ENCODE measurements around the gene PTPRJ.
"Not testable (repeated sequence)": the region's sequence is repeated elsewhere in the genome, so short reads cannot be mapped to it uniquely, and the experiment has no call there.

PTPRJ gene

DNA sequence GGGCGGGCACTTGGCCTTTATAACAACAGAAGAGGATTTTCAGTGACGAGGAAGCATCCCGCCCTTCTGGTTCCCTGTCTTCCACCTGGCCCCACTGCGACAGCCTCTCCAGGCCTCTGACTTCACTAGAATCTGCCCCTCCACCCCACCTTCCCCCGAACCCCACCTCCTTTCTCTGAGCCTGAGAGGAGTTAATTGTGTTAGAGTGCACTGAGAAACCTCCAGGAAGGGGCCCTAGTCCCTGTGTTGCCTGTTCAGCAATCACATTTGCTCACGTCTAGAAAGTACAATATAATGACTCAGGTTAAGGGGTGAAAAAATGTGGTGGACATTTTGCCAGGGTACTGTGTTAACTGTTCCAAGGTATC, 38.8 kb downstream of the PTPRJ start:
- no peak for DNase-seq

DNA sequence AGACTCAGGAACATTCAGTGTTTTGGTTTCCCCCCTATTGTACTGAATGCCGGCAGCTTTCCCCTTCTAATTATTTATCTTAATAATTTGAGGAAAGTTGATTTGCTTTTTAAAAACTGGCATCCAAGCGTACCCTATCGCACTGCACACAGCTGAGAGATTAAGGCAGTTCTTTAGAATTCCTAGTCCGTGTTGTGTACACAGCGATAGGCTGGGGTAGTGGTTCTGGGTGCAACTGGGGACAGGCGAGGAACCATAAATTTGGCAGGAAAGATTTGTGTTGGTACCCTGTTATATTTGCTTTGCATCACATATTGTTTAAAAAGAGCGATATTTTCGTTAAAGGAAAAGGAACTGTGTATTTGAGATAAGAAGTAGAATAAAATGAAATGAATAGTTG, 39.2 kb downstream of the PTPRJ start:
- no peak for DNase-seq

DNA sequence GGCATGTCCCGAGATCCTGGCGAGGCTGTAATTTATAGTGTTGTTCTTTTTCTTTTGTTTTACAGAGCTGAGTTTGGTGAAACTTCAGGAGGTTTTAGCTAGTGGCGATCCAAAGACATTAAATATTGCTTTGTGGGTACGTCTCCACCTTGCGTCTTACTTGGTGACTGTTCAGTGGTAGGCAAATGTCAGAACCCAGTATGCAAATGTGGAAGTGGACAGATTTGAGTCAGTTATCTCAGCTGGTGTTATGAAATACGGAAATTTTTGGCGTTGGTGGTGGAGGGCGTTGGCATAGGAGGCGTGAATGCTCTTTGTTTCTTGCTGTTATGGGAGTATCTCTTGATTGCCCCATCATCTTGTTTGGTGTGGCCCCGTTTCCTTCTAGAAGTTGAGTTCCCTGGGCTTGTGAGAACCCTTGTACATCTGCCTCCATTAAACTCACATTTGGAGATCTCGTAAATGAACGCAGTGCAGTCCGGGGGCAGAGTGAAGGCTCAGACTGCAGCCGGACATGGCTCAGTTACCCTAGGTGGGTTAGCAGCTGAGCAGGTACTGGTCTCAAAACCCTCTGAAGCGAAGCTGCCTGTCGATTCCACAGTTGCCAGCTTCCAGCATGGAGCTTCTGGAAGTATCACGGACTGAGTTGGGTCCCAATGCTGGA, 39.9 kb downstream of the PTPRJ start:
- peak; percentile 96 to 99 for DNase-seq

DNA sequence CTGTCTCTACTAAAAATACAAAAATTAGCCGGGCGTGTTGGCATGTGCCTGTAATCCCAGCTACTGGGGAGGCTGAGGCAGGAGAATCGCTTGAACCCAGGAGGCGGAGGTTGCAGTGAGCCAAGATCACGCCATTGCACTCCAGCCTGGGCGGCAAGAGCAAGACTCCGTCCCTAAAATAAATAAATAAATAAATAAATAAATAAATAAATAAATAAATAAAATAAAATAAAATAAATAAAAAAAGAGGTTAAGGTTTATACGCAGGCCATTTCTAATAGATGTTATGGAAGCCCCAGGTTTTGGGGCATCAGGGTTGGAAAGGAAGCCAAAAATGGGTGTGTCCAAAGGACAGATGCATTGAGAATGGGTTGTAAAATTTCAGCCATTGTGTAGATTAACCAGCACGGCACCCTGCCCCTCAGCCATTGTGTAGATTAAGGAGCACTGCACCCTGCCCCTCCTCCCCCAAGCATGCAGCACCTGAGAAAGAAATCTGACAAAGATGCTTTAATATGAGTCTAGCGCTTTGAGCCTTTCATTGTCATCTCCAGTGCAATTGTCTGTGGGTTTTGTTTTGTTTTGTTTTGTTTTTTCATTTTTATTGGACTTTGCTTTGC, 41.0 kb downstream of the PTPRJ start:
- DNase-seq = not testable (repeated sequence)

DNA sequence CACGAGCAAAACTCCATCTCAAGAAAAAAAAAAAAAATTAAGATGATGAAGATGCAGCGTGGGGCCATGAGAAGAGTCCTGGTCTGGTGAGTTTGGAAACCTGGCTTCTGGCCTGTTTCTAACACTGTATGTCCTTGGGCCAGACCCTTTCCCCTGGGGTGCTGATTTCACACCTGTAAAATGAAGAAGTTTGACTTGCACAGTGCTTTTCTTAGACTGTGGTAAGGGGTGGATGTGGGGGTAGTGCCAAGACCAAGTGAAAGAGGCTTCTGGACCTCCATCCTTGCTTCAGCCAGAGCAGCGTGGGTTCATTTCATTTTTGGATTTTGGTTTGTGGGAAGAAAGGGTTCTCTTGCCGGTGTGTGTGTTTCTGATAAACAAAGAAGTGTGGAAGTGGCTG, 42.1 kb downstream of the PTPRJ start:
- DNase-seq = no peak

DNA sequence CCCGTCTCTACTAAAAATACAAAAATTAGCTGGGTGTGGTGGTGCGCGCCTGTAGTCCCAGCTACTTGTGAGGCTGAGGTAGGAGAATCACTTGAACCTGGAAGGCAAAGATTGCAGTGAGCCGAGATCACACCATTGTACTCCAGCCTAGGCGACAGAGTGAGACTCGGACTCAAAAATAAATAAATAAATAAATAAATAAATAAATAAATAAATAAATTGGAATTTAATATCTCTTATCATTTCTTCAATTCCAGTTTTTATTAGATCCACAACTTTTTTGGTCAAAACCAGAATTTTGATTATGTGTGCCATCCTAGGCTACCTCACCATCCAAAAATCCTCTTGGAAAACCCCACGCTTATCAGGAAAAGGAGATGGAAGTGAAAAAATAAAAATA, 43.2 kb downstream of the PTPRJ start:
- not testable (repeated sequence) for DNase-seq

DNA sequence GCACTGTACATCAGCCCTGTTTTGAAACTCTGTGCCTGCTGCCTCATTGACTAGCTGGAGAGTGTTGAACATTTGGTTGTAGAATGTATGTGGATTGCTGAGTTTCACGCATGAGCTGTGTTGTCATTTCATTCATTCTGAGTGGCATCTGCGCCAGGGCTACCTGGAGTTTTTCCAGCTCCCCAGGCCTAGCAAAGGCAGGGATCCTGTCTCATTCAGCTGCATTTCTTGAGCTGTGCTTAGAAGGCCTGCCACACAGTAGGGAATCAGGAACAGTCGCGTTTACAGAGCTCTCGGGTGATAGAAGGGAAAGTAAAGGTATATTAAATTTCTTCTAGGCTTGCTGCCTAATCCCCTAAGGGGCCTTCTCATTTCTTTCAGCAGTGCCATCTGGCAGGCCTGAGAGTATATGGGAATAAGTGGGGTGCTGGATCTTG, 44.3 kb downstream of the PTPRJ start:
- no peak for DNase-seq

DNA sequence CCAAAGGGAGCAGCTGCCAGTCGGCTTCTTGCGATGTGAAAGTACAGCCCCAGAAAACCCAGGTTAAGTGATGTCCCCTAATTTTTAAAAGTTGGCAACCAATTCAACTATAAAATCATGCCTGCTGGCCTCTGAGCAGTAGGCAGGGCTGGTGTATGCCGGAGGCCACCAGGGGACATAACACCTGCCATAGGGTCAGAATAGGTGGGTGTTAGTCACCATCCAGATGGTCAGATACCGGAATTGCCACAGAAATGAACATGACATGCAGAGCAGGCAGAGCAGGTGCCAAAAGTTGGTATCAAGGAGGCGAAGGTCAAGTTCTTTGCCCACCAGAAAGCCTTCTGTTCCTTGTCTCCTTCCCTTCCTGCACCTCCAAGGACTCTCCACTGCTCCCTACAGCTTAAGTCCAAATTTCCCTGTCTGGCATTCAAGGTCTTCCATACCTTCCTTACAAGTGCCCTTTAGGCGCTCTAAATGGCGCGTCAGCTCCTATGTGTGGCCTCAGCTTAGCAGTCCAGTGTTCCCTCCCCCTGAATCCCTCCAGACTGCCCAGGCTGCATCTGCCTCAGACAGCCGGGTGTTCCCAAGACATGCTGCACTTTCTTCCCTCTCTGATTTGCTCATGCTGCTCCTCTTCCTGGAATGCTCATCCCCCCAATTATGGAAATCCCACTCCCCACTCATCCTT, 45.1 kb downstream of the PTPRJ start:
- no peak for DNase-seq

DNA sequence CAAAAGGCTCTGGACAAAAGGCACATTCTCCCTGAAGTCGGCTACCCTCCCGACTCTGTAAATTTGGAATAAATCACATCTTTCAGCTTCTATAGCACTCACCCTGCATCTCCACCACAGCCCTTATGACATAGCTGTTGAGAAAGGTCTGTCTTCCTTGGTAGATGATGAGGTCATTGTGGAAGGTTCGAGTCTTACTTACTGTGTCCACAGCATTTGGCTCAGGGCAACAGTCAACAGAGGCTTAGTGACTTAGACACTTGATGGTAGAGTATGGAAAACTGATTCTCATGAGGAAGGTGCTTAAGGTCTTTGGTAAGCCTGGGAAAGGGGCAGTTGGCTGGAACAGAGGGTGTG, 45.6 kb downstream of the PTPRJ start:
- peak; percentile 77 to 78 for DNase-seq

DNA sequence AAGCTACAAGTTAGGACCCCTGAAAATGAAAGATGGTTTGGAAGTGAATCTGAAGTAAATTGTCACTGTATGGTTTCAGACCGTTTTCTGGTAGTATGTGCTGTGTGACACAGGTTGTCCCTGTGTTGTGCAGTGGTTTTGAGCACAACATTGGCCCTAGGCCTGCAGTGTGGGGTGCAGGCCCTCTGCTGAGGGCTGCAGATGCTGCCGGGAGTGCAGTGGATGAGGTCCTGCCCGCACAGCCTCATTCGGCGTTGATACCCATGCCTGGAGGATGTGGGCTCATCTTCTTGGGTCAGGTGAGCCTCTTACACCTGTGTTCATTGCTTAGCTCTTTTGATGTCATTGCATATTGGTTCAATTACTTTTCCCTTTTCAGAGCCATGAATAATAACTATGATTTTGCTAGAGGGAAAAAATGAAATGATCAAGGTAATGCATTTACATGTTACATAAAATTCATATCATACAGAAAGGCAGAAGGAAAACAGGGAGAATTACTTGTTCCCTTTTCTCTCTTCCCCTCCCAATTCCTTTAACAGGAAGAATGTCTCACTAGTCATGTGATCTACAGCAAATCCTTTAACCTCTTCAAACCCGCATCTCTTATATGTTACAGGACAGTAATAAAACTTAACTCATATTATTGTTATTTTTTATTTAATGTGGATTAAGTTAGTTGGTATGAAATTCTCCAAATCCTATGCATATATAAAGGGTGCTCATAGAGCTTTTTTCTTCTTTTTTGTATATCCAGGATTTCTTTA, 48.7 kb downstream of the PTPRJ start:
- peak; percentile 41 to 58 for DNase-seq

DNA sequence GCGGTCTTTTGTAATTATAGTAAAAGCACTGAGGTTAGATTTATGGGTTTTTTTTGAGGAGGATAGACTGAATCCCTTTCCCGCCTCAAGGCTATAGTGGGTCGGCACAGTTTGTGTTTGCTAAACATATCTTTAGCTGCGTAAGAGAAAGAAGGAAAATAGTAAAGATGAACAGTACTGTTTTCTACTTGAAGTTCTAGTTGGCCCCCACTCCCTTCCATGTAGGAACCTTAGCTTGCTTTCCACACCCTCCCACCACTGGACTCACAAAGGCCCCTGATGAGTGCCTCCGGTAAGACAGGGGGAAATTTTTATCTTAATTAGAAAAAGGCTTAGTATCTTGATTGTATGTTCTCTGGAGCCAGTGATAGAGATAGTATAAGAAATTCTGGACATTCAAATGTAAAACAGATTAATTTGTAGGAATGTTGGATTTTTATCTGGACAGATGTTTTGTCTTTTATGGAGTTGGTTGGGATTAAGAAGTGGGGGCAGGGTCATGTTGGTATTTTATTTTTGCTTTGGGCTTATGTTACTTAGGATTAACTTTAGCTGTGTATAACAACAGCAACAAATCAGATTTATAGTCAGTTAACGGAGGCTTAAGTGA, 49.4 kb downstream of the PTPRJ start:
- no peak for DNase-seq

DNA sequence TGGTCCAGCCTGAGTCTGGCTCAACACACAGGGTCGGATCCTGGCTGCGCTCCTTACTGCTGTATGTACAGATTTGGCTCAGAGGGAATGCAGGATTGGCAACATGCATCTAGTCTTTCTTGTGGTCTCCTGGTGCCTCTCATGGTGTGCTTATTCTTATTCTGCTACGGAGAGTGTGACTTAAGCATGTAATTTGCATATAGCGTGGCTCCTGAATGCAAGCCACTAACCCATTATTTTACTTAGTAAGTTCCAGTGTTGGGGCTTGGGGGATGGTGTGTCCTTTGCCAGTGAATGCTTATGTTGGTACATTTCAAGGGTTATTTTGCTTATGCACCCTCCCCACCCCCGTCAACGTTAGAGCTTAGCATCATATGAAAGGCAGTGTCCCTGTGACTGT, 51.2 kb downstream of the PTPRJ start:
- no peak for DNase-seq

DNA sequence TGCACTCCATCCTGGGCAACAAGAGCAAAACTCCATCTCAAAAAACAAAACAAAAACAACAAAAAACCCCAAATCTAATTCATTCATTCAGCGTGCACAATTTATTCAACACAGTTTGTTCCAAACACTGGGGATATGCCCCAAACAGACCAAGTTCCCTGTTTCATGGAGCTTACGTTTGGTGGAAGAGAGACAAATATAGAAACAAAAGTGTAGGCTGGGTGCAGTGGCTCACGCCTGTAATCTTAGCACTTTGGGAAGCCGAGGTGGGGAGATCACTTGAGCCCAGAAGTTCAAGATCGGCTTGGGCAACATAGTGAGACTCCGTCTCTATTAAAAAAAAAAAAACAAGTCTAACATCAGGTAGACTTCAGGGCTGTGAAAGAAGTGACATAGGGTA, 52.4 kb downstream of the PTPRJ start:
- peak; percentile 63 to 78 for DNase-seq

DNA sequence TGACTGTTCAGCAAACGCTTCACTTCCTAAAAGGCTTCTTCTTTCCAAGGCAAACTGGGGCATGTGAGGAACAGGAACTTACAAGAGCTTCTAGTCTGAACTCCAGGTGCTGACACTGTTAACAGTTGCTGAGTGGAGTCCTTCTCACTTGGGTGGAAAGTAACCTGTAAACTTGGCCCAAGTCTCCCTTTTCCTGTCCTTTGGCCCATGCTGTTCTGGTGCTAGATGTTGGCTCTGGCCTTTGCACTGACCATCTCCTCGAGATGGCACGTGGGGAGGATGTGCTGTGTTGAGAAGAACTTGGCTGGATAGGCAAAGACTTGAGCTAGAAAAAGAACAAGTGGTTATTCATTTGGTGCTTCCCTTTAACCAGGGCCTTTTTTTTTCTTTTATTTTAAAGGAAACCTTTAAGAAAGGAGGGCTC, 53.6 kb downstream of the PTPRJ start:
- DNase-seq = peak; percentile 81 to 85

DNA sequence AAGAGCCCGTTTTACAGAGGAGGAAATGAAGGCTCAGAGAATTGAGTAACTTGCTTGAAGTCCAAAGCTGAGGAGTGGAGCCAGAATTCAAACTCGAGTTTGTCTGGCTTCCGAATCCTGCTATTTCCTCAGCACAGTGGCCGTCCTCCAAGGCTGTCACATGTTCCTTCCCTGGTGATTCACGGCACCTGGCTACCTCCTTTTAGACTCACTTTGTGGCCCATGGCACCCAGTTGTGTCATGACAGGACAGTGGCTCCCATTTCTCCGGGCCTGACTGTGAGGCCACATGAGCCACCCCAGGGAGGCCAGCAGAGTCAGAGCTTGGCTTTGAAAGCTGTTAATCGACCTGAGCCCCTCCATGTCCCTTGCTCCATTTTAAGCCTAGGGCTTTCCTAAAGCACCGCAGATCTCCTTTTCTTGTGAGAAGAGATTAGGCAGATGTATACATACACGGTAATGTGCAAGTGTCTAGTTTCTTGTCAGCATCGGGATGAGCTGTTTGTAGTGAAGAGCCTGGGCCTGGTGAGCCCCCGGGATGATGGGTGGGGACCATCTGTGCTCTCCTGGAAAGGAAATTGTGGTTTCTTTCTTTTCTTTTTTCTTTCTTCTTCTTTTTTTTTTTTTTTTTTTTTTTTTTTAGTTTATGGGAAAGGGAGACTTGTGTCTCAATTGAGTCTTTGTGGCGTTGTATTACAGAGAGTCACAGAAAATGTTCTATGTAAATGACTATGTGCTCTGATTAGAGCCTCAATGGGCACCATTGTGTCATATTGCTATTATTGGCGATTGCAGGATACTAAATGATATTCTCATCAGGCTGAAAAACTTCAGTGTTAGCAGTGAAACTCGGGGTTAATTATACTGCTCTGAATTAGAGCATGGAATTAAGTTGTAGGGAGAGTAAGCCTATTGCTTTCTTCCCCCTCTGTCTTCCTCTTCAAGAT, 54.8 kb downstream of the PTPRJ start:
- peak; percentile 42 to 51 for DNase-seq

DNA sequence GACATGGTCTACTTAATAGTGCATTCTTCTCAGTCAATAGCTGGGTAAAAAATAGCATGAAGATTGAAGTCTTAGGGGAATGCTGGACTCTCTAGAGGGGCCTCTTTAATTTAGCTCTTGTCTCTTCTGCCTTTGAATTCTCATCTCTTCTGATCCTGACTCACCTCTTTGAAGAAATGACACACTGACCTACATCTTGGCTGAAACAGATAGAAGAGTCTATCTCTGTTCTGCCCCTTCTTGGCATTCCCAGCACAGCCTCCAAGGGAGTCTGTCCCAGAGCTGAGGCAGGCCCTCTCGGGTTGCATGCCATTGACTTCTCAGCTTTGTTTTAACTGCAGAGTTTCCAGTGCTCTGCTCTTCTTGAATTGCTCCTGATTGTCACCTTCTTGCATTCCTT, 55.7 kb downstream of the PTPRJ start:
- DNase-seq = no peak

DNA sequence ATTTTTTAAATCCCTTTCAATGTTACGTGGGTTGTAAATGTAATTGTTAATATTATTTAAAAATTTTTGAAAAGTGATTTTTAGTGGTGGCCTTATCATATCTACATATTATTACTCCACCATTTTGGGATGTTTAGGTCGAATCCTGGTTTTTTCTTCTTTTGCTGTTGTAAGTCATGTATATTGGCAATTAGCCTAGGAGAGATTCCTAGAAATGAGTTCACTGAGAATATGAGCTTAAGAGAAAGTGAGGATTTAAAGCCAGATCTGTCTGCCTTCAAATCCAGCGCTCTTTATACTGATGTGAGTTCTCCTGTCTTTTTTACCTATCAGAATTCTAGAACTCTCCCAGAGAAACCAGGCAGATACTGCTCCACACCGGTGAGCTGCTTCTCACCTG, 56.1 kb downstream of the PTPRJ start:
- no peak for DNase-seq

DNA sequence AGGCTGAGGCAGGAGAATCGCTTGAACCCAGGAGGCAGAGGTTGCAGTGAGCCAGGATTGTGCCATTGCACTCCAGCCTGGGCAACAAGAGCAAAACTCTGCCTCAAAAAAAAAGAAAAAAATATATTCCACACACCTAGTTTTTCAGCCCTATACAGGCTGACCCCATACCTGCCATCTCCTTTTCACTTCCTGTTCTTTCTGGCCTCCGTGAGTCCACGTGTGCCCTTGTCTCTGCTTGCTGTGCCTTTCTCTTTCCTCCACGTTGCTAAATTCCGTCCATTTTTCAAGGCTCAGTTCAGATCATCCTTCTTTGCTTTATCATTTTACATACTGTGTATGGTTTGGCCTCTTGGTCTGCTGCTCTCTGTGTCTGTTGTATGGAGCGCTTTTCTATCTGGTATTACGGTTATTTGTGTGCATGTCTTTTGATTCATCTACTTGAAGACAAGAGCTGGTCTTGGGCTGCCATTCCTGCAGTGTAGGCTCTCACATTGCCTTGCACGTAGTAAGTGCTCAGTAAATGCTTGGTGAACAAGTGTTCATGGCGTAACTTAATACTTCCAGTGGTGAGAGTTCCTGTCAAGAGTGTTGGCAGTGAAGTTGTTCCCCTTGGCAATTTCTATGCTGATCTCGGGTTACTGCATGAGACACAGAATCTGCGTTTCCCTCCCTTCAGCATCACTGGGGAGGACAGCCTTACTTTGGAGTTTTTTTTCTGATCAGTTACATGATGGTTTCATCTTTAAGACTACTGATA, 57.5 kb downstream of the PTPRJ start:
- DNase-seq = peak in 1 of 2 donors; percentile 25

DNA sequence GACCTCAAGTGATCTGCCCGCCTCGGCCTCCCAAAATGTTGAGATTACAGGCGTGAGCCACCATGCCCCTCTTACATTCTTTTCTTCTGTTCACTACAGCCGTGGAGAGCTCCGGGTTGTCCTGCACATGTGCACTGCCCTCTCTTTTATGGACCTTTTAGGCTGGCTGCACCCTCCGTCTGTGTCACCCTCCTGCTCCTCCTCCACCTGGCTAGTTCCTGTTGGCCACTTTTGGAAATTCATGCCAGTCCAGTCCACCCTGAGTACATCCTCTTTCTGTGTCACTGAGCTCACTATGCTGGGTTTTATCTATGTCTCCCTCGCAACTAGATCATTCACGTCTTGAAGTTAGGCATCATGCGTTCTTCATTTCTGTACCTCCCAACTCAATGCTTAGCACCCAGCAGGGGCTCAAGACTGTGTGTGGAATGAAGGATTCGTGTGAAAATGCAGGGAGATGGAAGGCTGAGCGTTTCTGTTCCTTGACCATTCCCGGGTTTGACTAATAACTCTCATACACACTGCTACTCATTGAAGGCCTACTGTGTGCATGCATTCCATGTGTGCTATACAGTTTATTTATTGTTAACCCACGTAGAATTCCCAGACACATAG, 60.6 kb downstream of the PTPRJ start:
- peak in 1 of 2 donors; percentile 25 for DNase-seq

DNA sequence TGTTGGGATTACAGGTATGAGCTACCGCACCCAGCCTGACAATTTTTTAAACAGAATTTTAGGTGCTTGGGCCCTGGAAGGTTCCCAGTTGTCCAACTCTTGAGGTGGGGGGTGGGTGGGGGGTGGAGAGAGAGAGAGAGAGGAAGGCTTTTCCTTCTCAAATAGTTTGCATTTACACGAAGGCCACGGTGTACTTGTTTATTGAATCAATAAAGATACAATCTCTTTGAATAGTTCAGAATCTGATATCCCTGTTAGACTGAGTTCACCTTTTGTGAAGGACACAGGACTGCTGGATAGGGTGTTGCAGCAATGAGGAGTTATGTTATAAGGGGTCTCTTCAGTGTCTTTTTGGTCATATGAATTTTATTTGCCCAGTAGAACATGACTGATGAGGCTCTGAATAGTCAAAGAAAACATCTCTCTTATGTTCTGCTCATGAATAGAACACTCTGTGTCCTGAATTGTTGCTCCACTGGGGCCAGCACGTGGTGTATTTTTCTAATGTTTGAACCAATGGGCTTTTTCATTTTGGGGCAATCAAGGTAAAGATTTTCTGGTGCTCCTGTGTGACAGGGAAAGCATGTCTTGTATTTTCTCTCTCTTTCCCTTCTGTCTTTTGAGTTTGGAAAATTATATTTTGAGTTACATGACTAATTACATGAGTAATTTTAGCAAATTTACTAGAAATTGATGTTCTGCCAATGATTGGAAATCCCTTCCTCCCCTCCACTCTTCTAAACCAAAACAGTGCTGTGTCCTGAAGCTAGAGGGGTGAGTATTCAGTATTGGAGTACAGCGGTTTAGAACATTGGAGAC, 61.7 kb downstream of the PTPRJ start:
- no peak for DNase-seq

All from inflammatory macrophage (primary cell).